Parathyroid adenoma (tissue), 2 donors: Measurements from ENCODE around the gene KIF4B.
"Not testable (repeated sequence)": the region's sequence is repeated elsewhere in the genome, so short reads cannot be mapped to it uniquely, and the experiment has no call there.

Experiments used
- H2AFZ ChIP-seq: fragments of 300-600 bp; sonication (generic); one replicate; pipeline ENCODE4 v1.7.0; 2017; ENCODE audit warnings: antibody characterized with exemption, mild to moderate bottlenecking
- H3K27ac ChIP-seq: fragments of 300-600 bp; sonication (generic); one replicate; pipeline ENCODE4 v1.7.0; 2017
- H3K27me3 ChIP-seq: fragments of 300-600 bp; sonication (generic); one replicate; pipeline ENCODE4 v1.7.0; 2017; ENCODE audit warnings: low read length; ENCODE audit not compliant: control insufficient read depth, insufficient read depth
- H3K36me3 ChIP-seq: fragments of 300-600 bp; sonication (generic); one replicate; pipeline ENCODE4 v1.7.0; 2017; ENCODE audit warnings: low read length; ENCODE audit not compliant: control insufficient read depth, insufficient read depth
- H3K4me1 ChIP-seq: fragments of 300-600 bp; sonication (generic); one replicate; pipeline ENCODE4 v1.7.0; 2017; ENCODE audit warnings: control low read depth
- H3K4me2 ChIP-seq: fragments of 300-600 bp; sonication (generic); one replicate; pipeline ENCODE4 v1.7.0; 2017; ENCODE audit warnings: low read length
- H3K4me3 ChIP-seq: fragments of 300-600 bp; sonication (generic); one replicate; pipeline ENCODE4 v1.7.0; 2017; ENCODE audit warnings: low read depth, low read length
- H3K79me2 ChIP-seq: fragments of 300-600 bp; sonication (generic); one replicate; pipeline ENCODE4 v1.7.0; 2017; ENCODE audit warnings: control low read depth
- H3K9ac ChIP-seq: fragments of 300-600 bp; sonication (generic); one replicate; pipeline ENCODE4 v1.7.0; 2017; ENCODE audit warnings: mild to moderate bottlenecking
- H3K9me3 ChIP-seq: fragments of 300-600 bp; sonication (generic); one replicate; pipeline ENCODE4 v1.7.0; 2017; ENCODE audit warnings: low read length; ENCODE audit not compliant: control insufficient read depth
- CTCF ChIP-seq: fragments of 300-600 bp; sonication (generic); IDR thresholded peaks from one replicate; pipeline ENCODE4 v1.7.0; 2017; ENCODE audit warnings: antibody characterized with exemption, mild to moderate bottlenecking
- donor health status: primary hyperparathyroidism.

Gene KIF4B

DNA sequence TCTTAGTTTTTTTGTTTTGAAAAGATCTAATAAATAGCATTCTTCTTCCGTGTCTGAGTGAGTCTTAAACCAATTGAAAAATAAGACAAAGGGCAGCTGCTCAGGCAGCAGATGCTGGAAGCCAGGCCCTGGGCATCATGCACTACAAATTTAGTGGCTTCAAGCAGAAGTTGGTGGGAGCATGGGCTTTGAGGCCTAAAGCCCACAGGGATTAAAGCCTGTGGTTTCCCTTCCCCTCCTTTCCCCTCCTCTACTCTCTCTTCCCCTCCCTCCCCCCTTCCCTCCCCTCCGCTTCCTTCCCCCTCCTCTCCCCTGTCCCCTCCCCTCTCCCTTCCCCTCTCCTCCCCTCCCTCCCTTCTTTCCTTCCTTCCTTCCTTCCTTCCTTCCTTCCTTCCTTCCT, 20.1 kb upstream of the KIF4B start:
- Histone ChIP-seq H3K27ac (no peak overlapping the region), H3K79me2 (no peaks in the 10 kb centered on the region), H3K27me3 (no peaks in the 10 kb centered on the region), H3K9ac (no peak overlapping the region), H2AFZ (no peak overlapping the region), H3K4me1 (no peaks in the 10 kb centered on the region), H3K4me2 (no peak overlapping the region), H3K9me3 (no peaks in the 10 kb centered on the region), H3K36me3 (no peaks in the 10 kb centered on the region), H3K4me3 (no peak overlapping the region)
- TF ChIP-seq CTCF = no peak

GRCh38 chr5:154995679-154996078, 17.9 kb upstream of the KIF4B start:
- no peak overlapping the region for H3K4me3 ChIP-seq
- H3K9me3 ChIP-seq = no peaks in the 10 kb centered on the region
- H3K9ac ChIP-seq = no peak overlapping the region
- H3K36me3 ChIP-seq = no peaks in the 10 kb centered on the region
- no peaks in the 10 kb centered on the region for H3K79me2 ChIP-seq
- H3K4me1 ChIP-seq = no peaks in the 10 kb centered on the region
- H2AFZ ChIP-seq = no peak overlapping the region
- TF ChIP-seq CTCF = no peak
- no peak overlapping the region for H3K27ac ChIP-seq
- H3K4me2 ChIP-seq = no peak overlapping the region
- H3K27me3 ChIP-seq = no peaks in the 10 kb centered on the region

DNA sequence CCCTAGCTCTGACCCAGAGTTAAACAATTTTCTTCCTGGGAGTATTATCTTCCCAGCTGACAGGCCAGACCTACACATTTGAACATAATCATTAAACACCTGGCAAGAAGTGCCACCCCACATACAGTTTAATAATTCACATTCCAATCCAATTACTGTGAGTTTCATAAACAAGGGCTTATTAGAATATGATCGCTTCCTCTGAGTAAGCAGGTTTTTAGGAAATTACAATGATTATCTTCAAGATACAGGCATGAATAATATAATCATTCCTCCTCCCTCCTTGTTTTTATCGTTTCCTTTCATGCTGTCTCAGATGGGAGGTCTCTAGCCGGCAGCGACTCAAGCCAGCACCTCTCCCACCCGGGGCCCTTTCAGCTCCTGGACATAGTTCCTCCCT, 15.8 kb upstream of the KIF4B start:
- Histone ChIP-seq H3K79me2 (no peaks in the 10 kb centered on the region), H2AFZ (no peak overlapping the region), H3K27ac (no peak overlapping the region), H3K36me3 (no peaks in the 10 kb centered on the region), H3K4me1 (no peaks in the 10 kb centered on the region), H3K9ac (no peak overlapping the region), H3K27me3 (no peaks in the 10 kb centered on the region), H3K4me3 (no peak overlapping the region), H3K9me3 (no peaks in the 10 kb centered on the region), H3K4me2 (no peak overlapping the region)
- TF ChIP-seq CTCF = no peak

GRCh38 chr5:154999865-155000264, 13.7 kb upstream of the KIF4B start:
- Histone ChIP-seq H3K79me2 (no peaks in the 10 kb centered on the region), H3K27ac (no peak overlapping the region), H3K9me3 (no peaks in the 10 kb centered on the region), H3K4me3 (no peak overlapping the region), H2AFZ (no peak overlapping the region), H3K4me1 (no peaks in the 10 kb centered on the region), H3K4me2 (no peak overlapping the region), H3K9ac (no peak overlapping the region), H3K36me3 (no peaks in the 10 kb centered on the region), H3K27me3 (no peaks in the 10 kb centered on the region)
- no peak for TF ChIP-seq CTCF

DNA sequence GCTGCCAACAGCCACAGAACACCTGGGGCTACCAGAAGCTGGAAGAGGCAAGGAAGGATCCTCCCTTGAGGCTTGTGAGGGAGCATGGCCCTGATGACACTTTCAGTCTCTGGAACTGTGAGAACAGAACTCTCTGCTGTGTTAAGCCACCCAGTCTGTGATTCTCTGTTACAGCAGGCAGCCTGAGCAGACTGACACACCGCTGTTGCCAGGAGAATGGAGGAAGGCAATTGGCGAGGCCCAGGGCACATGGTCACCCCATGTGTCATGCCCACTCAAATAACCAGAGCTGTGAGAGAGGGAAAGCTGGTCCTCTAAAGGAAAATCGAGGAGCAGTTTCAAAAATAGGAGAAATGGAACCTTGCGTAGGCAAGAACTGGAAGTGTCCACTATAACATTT, 12.0 kb upstream of the KIF4B start:
- Histone ChIP-seq H3K4me3 (no peak overlapping the region), H3K27ac (no peak overlapping the region), H3K9ac (no peak overlapping the region), H3K27me3 (no peaks in the 10 kb centered on the region), H3K79me2 (no peaks in the 10 kb centered on the region), H3K9me3 (no peaks in the 10 kb centered on the region), H2AFZ (no peak overlapping the region), H3K4me2 (no peak overlapping the region), H3K4me1 (no peaks in the 10 kb centered on the region), H3K36me3 (no peaks in the 10 kb centered on the region)
- TF ChIP-seq CTCF = no peak

- H3K9ac ChIP-seq, H3K4me2 ChIP-seq, H3K4me3 ChIP-seq, H2AFZ ChIP-seq, H3K4me1 ChIP-seq, H3K79me2 ChIP-seq, H3K27me3 ChIP-seq, H3K9me3 ChIP-seq, H3K36me3 ChIP-seq, H3K27ac ChIP-seq: not testable (repeated sequence)
Measured at GRCh38 chr5:155002722-155003121, 10.8 kb upstream of the KIF4B start.
